IMR-90 (cell line): ENCODE data around the gene TNRC6B. TPM values are rescaled to one million over a fixed set of nuclear protein-coding genes. Genes with fewer than 3 reads are reported as not detected.

Experiments used
- ATAC-seq: fragments of 200-7000 bp; cut with Tn5 transposase; 2 replicates; pipeline ENCODE4 v1.9.1; 2020; ENCODE audit warnings: low read depth, mild to moderate bottlenecking, moderate library complexity
- BruUV-seq: library from RNA; stranded (reverse); fragments of 400-500 nt; replicated peaks from 2 replicates; lab custom pipeline; 2021; lab: Mats Ljungman, UMichigan
- CTCF ChIA-PET: fragments of 300-600 bp; formaldehyde crosslinking; extraction: SDS; loops from one replicate; lab custom pipeline; 2021; ENCODE audit warnings: antibody characterized with exemption; lab: Yijun Ruan, JAX
- POLR2A ChIA-PET: fragments of 300-600 bp; sonication (Branson Sonifier 250); formaldehyde crosslinking; loops from one replicate; lab custom pipeline; 2022; ENCODE audit warnings: antibody characterized with exemption; ENCODE audit not compliant: unreplicated experiment; lab: Charles Lee
- DNase-seq: peaks from one replicate; pipeline ENCODE4 v3.0.0; 2013
- H2AFZ ChIP-seq: replicated peaks from 2 replicates; pipeline ENCODE3; 2013; ENCODE audit warnings: low read length, mild to moderate bottlenecking; ENCODE audit not compliant: poor library complexity
- H2AK5ac ChIP-seq: 2 replicates; pipeline ENCODE4 v1.6.1; 2013; ENCODE audit warnings: low read depth, low read length, inconsistent platforms
- H2AK9ac ChIP-seq: replicated peaks from 2 replicates; pipeline ENCODE3; 2013; ENCODE audit warnings: mild to moderate bottlenecking, low read depth, low read length, moderate library complexity; ENCODE audit not compliant: poor library complexity
- H2BK120ac ChIP-seq: 2 replicates; pipeline ENCODE4 v1.6.1; 2013; ENCODE audit warnings: low read depth, low read length, inconsistent platforms
- H2BK15ac ChIP-seq: 3 replicates; pipeline ENCODE4 v1.6.1; 2013; ENCODE audit warnings: low read depth, low read length, inconsistent platforms
- H2BK20ac ChIP-seq: 2 replicates; pipeline ENCODE4 v1.6.1; 2013; ENCODE audit warnings: low read depth, mild to moderate bottlenecking, inconsistent platforms, low read length, moderate library complexity
- H2BK5ac ChIP-seq: 2 replicates; pipeline ENCODE4 v1.6.1; 2013; ENCODE audit warnings: mild to moderate bottlenecking, low read depth, low read length, inconsistent platforms; ENCODE audit not compliant: poor library complexity, severe bottlenecking
- H3K14ac ChIP-seq: replicated peaks from 2 replicates; pipeline ENCODE4 v1.6.1; 2013; ENCODE audit warnings: low read depth, low read length, inconsistent platforms
- H3K18ac ChIP-seq: 2 replicates; pipeline ENCODE4 v1.6.1; 2013; ENCODE audit warnings: low read depth, low read length, control low read depth
- H3K23ac ChIP-seq: 2 replicates; pipeline ENCODE4 v1.6.1; 2013; ENCODE audit warnings: low read depth, low read length, inconsistent platforms
- H3K27ac ChIP-seq: 2 replicates; pipeline ENCODE4 v1.5.1; 2013; ENCODE audit warnings: mild to moderate bottlenecking, control low read depth, low read length; ENCODE audit not compliant: insufficient read depth
- H3K27me3 ChIP-seq: 2 replicates; pipeline ENCODE4 v1.6.1; 2013; ENCODE audit warnings: low read length; ENCODE audit not compliant: control insufficient read depth, insufficient read depth
- H3K36me3 ChIP-seq: 2 replicates; pipeline ENCODE4 v1.6.1; 2013; ENCODE audit warnings: low read length, mixed read lengths; ENCODE audit not compliant: control insufficient read depth, insufficient read depth
- H3K4ac ChIP-seq: 2 replicates; pipeline ENCODE4 v1.6.1; 2013; ENCODE audit warnings: low read depth, low read length, inconsistent platforms
- H3K4me1 ChIP-seq: 2 replicates; pipeline ENCODE4 v1.6.1; 2013; ENCODE audit warnings: low read length, mixed read lengths; ENCODE audit not compliant: control insufficient read depth, insufficient read depth
- H3K4me2 ChIP-seq: 2 replicates; pipeline ENCODE4 v1.6.1; 2013; ENCODE audit warnings: low read depth, mild to moderate bottlenecking, control low read depth, low read length, moderate library complexity
- H3K4me3 ChIP-seq: 2 replicates; pipeline ENCODE4 v1.5.1; 2013; ENCODE audit warnings: low read depth, mild to moderate bottlenecking, control low read depth, low read length, moderate library complexity; ENCODE audit not compliant: insufficient read depth
- H3K56ac ChIP-seq: 2 replicates; pipeline ENCODE4 v1.6.1; 2013; ENCODE audit warnings: low read length, inconsistent platforms; ENCODE audit not compliant: insufficient read depth; ENCODE audit errors: extremely low read depth
- H3K79me1 ChIP-seq, 2 experiments: 2 replicates each; pipeline ENCODE4 v1.6.1; 2013; ENCODE audit warnings: low read length in 2 of 2, inconsistent platforms in 1 of 2, low read depth in 1 of 2
- H3K9ac ChIP-seq: 2 replicates; pipeline ENCODE4 v1.6.1; 2013; ENCODE audit warnings: low read depth, low read length, control low read depth
- H3K9me1 ChIP-seq: 2 replicates; pipeline ENCODE4 v1.6.1; 2013; ENCODE audit warnings: low read length, inconsistent platforms; ENCODE audit not compliant: insufficient read depth
- H3K9me3 ChIP-seq: 2 replicates; pipeline ENCODE4 v1.6.1; 2013; ENCODE audit warnings: low read length; ENCODE audit not compliant: control insufficient read depth, insufficient read depth
- H4K20me1 ChIP-seq: 2 replicates; pipeline ENCODE4 v1.6.1; 2013; ENCODE audit warnings: low read length, inconsistent platforms; ENCODE audit not compliant: insufficient read depth
- H4K5ac ChIP-seq: 2 replicates; pipeline ENCODE4 v1.6.1; 2013; ENCODE audit warnings: mild to moderate bottlenecking, low read depth, low read length, control low read depth
- H4K8ac ChIP-seq, 2 experiments: 2 replicates each; pipeline ENCODE4 v1.6.1; 2013; ENCODE audit warnings: low read depth in 2 of 2, low read length in 2 of 2, control low read depth in 1 of 2, inconsistent platforms in 1 of 2
- H4K91ac ChIP-seq: 2 replicates; pipeline ENCODE4 v1.6.1; 2013; ENCODE audit warnings: low read depth, low read length, inconsistent platforms; ENCODE audit not compliant: insufficient read depth
- BHLHE40 ChIP-seq: fragments of 150-350 bp; IDR thresholded peaks from 2 replicates; pipeline ENCODE4 v1.6.1; 2016; ENCODE audit warnings: mild to moderate bottlenecking, low read depth, low read length
- CEBPB ChIP-seq: IDR thresholded peaks from 2 replicates; pipeline ENCODE4 v1.6.1; 2012; ENCODE audit warnings: low read depth, low read length, improper control_type of control experiment
- CHD1 ChIP-seq: IDR thresholded peaks from 2 replicates; pipeline ENCODE4 v1.6.1; 2012; ENCODE audit warnings: low read depth, low read length, improper control_type of control experiment
- CTCF ChIP-seq: conservative IDR thresholded peaks from 2 replicates; pipeline ENCODE4 v1.5.1; 2012; ENCODE audit warnings: mild to moderate bottlenecking, low read depth, low read length, improper control_type of control experiment
- FOS ChIP-seq: fragments of 150-350 bp; IDR thresholded peaks from 2 replicates; pipeline ENCODE4 v1.6.1; 2016; ENCODE audit warnings: low read depth, low read length
- MAFK ChIP-seq: IDR thresholded peaks from 2 replicates; pipeline ENCODE4 v1.6.1; 2012; ENCODE audit warnings: low read depth, low read length, improper control_type of control experiment
- MAZ ChIP-seq: IDR thresholded peaks from 2 replicates; pipeline ENCODE4 v1.6.1; 2012; ENCODE audit warnings: low read depth, mild to moderate bottlenecking, low read length, improper control_type of control experiment, moderate library complexity, borderline replicate concordance
- MXI1 ChIP-seq: IDR thresholded peaks from 2 replicates; pipeline ENCODE4 v1.6.1; 2012; ENCODE audit warnings: low read depth, mild to moderate bottlenecking, low read length, moderate library complexity, borderline replicate concordance
- NFE2L2 ChIP-seq: fragments of 150-350 bp; IDR thresholded peaks from 2 replicates; pipeline ENCODE4 v1.6.1; 2016; ENCODE audit warnings: low read depth, mild to moderate bottlenecking, low read length
- POLR2A ChIP-seq: IDR thresholded peaks from 2 replicates; pipeline ENCODE4 v1.6.1; 2012; ENCODE audit warnings: mild to moderate bottlenecking, low read depth, low read length
- RAD21 ChIP-seq: IDR thresholded peaks from 2 replicates; pipeline ENCODE4 v1.6.1; 2012; ENCODE audit warnings: low read length, improper control_type of control experiment
- RCOR1 ChIP-seq: IDR thresholded peaks from 2 replicates; pipeline ENCODE4 v1.6.1; 2012; ENCODE audit warnings: mild to moderate bottlenecking, low read length, improper control_type of control experiment; ENCODE audit not compliant: insufficient replicate concordance
- RFX5 ChIP-seq: IDR thresholded peaks from 2 replicates; pipeline ENCODE4 v1.8.0; 2012; ENCODE audit warnings: low read depth, mild to moderate bottlenecking, low read length, moderate library complexity
- SMC3 ChIP-seq: fragments of 150-350 bp; IDR thresholded peaks from 2 replicates; pipeline ENCODE4 v1.6.1; 2016; ENCODE audit warnings: low read depth, mild to moderate bottlenecking, antibody characterized with exemption, low read length, moderate library complexity
- WGBS, 2 experiments: methylation state at CpG; one replicate each; pipeline versions ENCODE4 v1.1.5 to v1.1.7; 2013; ENCODE audit warnings: missing lambda C conversion rate in 2 of 2; ENCODE audit not compliant: insufficient read length in 1 of 2; ENCODE audit errors: extremely low coverage in 2 of 2; 5-methylcytosine and 5-hydroxymethylcytosine counted together
- dilution Hi-C: fragments of 300-500 bp; cut with HindIII; formaldehyde crosslinking; loops from one replicate; pipeline ENCODE4 v1.14.3; 2018; ENCODE audit warnings: low sequenced_read_pairs; ENCODE audit not compliant: unreplicated experiment
- in situ Hi-C: fragments of 300-500 bp; cut with MboI; formaldehyde crosslinking; loops from 3 replicates; pipeline ENCODE4 v1.14.3; 2019; ENCODE audit warnings: low sequenced_read_pairs, inconsistent platforms, mixed read lengths
- intact Hi-C: fragments of 100-400 bp; cut with micrococcal nuclease; formaldehyde crosslinking; loops from 2 replicates; pipeline ENCODE4 v1.10.0; 2022
- polyA plus RNA-seq, 3 experiments: library from polyadenylated mRNA; depleted of rRNA; stranded (reverse); fragments of >200 nt; gene quantifications; 2 replicates each; pipeline ENCODE4 v1.2.3, GENCODE V29; 2012; ENCODE audit warnings: low replicate concordance in 1 of 3
- total RNA-seq: library from RNA; depleted of rRNA; stranded (reverse); fragments of >200 nt; gene quantifications from 2 replicates; pipeline ENCODE4 v1.2.3, GENCODE V29; 2012
- TF ChIP-seq, protein P1 (sequence below): fragments of 150-350 bp; IDR thresholded peaks from 2 replicates; pipeline ENCODE4 v1.6.1; 2017; ENCODE audit warnings: mild to moderate bottlenecking, antibody characterized with exemption, low read length, low read depth
- TF ChIP-seq, protein P2 (sequence below): fragments of 150-350 bp; IDR thresholded peaks from 2 replicates; pipeline ENCODE4 v1.6.1; 2016; ENCODE audit warnings: low read depth, mild to moderate bottlenecking, low read length, moderate library complexity, borderline replicate concordance

Gene TNRC6B
- total and polyA plus RNA-seq, 2 of the 4 experiments (the other 2 are of a cell fraction) = 3.9 to 17.0 TPM

GRCh38 chr22:40216041-40216756 lies 38.5 kb downstream of the TNRC6B start:
- Histone ChIP-seq H3K27ac (no peak overlapping the region), H3K4me3 (no peak overlapping the region), H4K8ac (no peak overlapping the region), H2BK120ac (no peak overlapping the region), H3K79me1 (peaks cover 47 to 84% of the 10 kb centered on the region in 2 experiments), H3K4ac (no peak overlapping the region), H4K20me1 (peaks cover 67% of the 10 kb centered on the region), H2BK20ac (no peak overlapping the region), H3K56ac (no peak overlapping the region), H4K5ac (no peak overlapping the region), H3K9ac (no peak overlapping the region), H3K9me3 (no peaks in the 10 kb centered on the region), H3K23ac (no peak overlapping the region), H3K36me3 (no peaks in the 10 kb centered on the region), H2BK5ac (no peak overlapping the region), H2BK15ac (no peak overlapping the region), H4K91ac (no peak overlapping the region), H3K4me2 (no peak overlapping the region), H3K9me1 (peaks cover 22% of the 10 kb centered on the region), H3K27me3 (no peaks in the 10 kb centered on the region), H3K18ac (no peak overlapping the region), H2AFZ (no peak overlapping the region), H2AK9ac (no peak overlapping the region), H3K4me1 (peaks cover 12% of the 10 kb centered on the region), H2AK5ac (no peak overlapping the region), H3K14ac (no peak overlapping the region)
- no TSS peak for BruUV-seq
- TF ChIP-seq SMC3 = no peak
- TF ChIP-seq RAD21 = no peak
- no peak for TF ChIP-seq MXI1
- TF ChIP-seq RFX5 = no peak
- no peak for TF ChIP-seq CTCF
- TF ChIP-seq MAFK = no peak
- TF ChIP-seq CHD1 = no peak
- TF ChIP-seq FOS = no peak
- no peak for TF ChIP-seq POLR2A
- TF ChIP-seq RCOR1 = no peak
- no peak for TF ChIP-seq BHLHE40
- TF ChIP-seq, protein P1, sequence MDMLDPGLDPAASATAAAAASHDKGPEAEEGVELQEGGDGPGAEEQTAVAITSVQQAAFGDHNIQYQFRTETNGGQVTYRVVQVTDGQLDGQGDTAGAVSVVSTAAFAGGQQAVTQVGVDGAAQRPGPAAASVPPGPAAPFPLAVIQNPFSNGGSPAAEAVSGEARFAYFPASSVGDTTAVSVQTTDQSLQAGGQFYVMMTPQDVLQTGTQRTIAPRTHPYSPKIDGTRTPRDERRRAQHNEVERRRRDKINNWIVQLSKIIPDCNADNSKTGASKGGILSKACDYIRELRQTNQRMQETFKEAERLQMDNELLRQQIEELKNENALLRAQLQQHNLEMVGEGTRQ = no peak
- no peak for TF ChIP-seq CEBPB
- no peak for TF ChIP-seq MAZ
- TF ChIP-seq, protein P2, sequence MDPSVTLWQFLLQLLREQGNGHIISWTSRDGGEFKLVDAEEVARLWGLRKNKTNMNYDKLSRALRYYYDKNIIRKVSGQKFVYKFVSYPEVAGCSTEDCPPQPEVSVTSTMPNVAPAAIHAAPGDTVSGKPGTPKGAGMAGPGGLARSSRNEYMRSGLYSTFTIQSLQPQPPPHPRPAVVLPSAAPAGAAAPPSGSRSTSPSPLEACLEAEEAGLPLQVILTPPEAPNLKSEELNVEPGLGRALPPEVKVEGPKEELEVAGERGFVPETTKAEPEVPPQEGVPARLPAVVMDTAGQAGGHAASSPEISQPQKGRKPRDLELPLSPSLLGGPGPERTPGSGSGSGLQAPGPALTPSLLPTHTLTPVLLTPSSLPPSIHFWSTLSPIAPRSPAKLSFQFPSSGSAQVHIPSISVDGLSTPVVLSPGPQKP = no peak
- TF ChIP-seq NFE2L2 = no peak
- ChIA-PET POLR2A (no interaction called here), CTCF (no interaction called here)
- no peak for DNase-seq
- in situ Hi-C loops (no loop called here), dilution Hi-C loops (no loop called here), intact Hi-C loops (no loop called here)
- WGBS, 2 experiments = 100% methylated on average over 3 of the region's 11 CpGs; no CpG with 5 or more reads in 1 of the 2 experiments
- ATAC-seq = no peak
